Fibroblast of the conjunctiva (primary cell): ENCODE results near the gene ACSS1.

Experiments used
- DNase-seq: peaks from one replicate; pipeline ENCODE4 v3.0.0-alpha.2; 2010; ENCODE audit warnings: low read depth

The ACSS1 gene

GRCh38 chr20:25078662-25079061 lies 20.7 kb upstream of the ACSS1 start:
- DNase-seq = no peak

GRCh38 chr20:25077610-25078169 lies 19.8 kb upstream of the ACSS1 start:
- no peak for DNase-seq

- DNase-seq = no peak
These were observed 19.0 kb upstream of the ACSS1 start for GRCh38 chr20:25076731-25077609.

- no peak for DNase-seq
These were observed 18.3 kb upstream of the ACSS1 start for GRCh38 chr20:25076201-25076600.

- no peak for DNase-seq
These were observed 15.6 kb upstream of the ACSS1 start for GRCh38 chr20:25073544-25073943.

GRCh38 chr20:25072226-25072811 lies 14.4 kb upstream of the ACSS1 start:
- no peak for DNase-seq

GRCh38 chr20:25071734-25072133 lies 13.8 kb upstream of the ACSS1 start:
- no peak for DNase-seq

- DNase-seq = no peak
These were observed 13.0 kb upstream of the ACSS1 start for GRCh38 chr20:25070821-25071473.

GRCh38 chr20:25067102-25067987 lies 9.4 kb upstream of the ACSS1 start:
- DNase-seq = no peak

GRCh38 chr20:25066386-25066785 lies 8.4 kb upstream of the ACSS1 start:
- DNase-seq = no peak

- DNase-seq = peak; percentile 43
These were observed 7.8 kb upstream of the ACSS1 start for GRCh38 chr20:25065625-25066338.

GRCh38 chr20:25065072-25065624 lies 7.2 kb upstream of the ACSS1 start:
- no peak for DNase-seq

GRCh38 chr20:25064561-25065071 lies 6.7 kb upstream of the ACSS1 start:
- no peak for DNase-seq

GRCh38 chr20:25063981-25064380 lies 6.0 kb upstream of the ACSS1 start:
- no peak for DNase-seq

GRCh38 chr20:25063546-25063945 lies 5.6 kb upstream of the ACSS1 start:
- no peak for DNase-seq

GRCh38 chr20:25062841-25063240 lies 4.9 kb upstream of the ACSS1 start:
- no peak for DNase-seq

GRCh38 chr20:25061821-25062530 lies 4.0 kb upstream of the ACSS1 start:
- no peak for DNase-seq

- no peak for DNase-seq
These were observed 3.3 kb upstream of the ACSS1 start for GRCh38 chr20:25061103-25061799.

GRCh38 chr20:25059866-25060465 lies 2.0 kb upstream of the ACSS1 start:
- DNase-seq = no peak
